CD4-positive, alpha-beta memory T cell (primary cell): ENCODE data around the gene MDH2. TPM values are rescaled to one million over a fixed set of nuclear protein-coding genes. Genes with fewer than 3 reads are reported as not detected.
"Not testable (repeated sequence)": the region's sequence is repeated elsewhere in the genome, so short reads cannot be mapped to it uniquely, and the experiment has no call there.

Experiments used
- CTCF ChIA-PET: fragments of 350-600 bp; sonication (Branson Sonifier 250); formaldehyde crosslinking; loops from one replicate; lab custom pipeline; 2021; ENCODE audit warnings: inconsistent platforms; ENCODE audit not compliant: partially characterized antibody; lab: Charles Lee
- POLR2A ChIA-PET: fragments of 350-600 bp; sonication (Branson Sonifier 250); formaldehyde crosslinking; loops from one replicate; lab custom pipeline; 2021; ENCODE audit not compliant: partially characterized antibody; lab: Charles Lee
- DNase-seq, 5 donors: peaks; one replicate each; pipeline versions ENCODE4 v3.0.0 to v3.0.0-alpha.2; 2020 to 2022; ENCODE audit warnings: mixed read lengths in 1 of 5
- H3K27ac ChIP-seq: one replicate; pipeline ENCODE4 v1.7.0; 2013; ENCODE audit warnings: low read depth, low read length
- H3K27me3 ChIP-seq: 2 replicates; pipeline ENCODE4 v1.7.0; 2013; ENCODE audit warnings: mild to moderate bottlenecking, low read length, moderate library complexity; ENCODE audit not compliant: insufficient read depth
- H3K36me3 ChIP-seq: 2 replicates; pipeline ENCODE4 v1.7.0; 2013; ENCODE audit warnings: mild to moderate bottlenecking, low read length, moderate library complexity; ENCODE audit not compliant: insufficient read depth
- H3K4me1 ChIP-seq: 2 replicates; pipeline ENCODE4 v1.7.0; 2013; ENCODE audit warnings: mild to moderate bottlenecking, low read length, moderate library complexity; ENCODE audit not compliant: insufficient read depth
- H3K4me3 ChIP-seq, 2 donors: one replicate each; pipeline ENCODE4 v1.7.0; 2013; ENCODE audit warnings: low read length in 2 of 2, mild to moderate bottlenecking in 1 of 2
- H3K9me3 ChIP-seq, 2 donors: one replicate each; pipeline ENCODE4 v1.7.0; 2013; ENCODE audit warnings: low read length in 2 of 2, control low read depth in 1 of 2; ENCODE audit not compliant: control insufficient read depth in 1 of 2
- H3K27ac Mint-ChIP-seq, 7 donors: one replicate each; pipeline ENCODE4 v1.8.0; 2020 to 2021; ENCODE audit warnings: mixed read lengths in 7 of 7, mild to moderate bottlenecking in 6 of 7, inconsistent platforms in 3 of 7, moderate library complexity in 3 of 7
- H3K27me3 Mint-ChIP-seq, 2 donors: one replicate each; pipeline ENCODE4 v1.8.0; 2020 to 2021; ENCODE audit warnings: mixed read lengths in 2 of 2
- H3K36me3 Mint-ChIP-seq, 2 donors: one replicate each; pipeline ENCODE4 v1.8.0; 2020 to 2021; ENCODE audit warnings: mixed read lengths in 2 of 2, inconsistent platforms in 1 of 2, mild to moderate bottlenecking in 1 of 2
- H3K4me1 Mint-ChIP-seq, 4 donors: one replicate each; pipeline ENCODE4 v1.8.0; 2020 to 2021; ENCODE audit warnings: mixed read lengths in 4 of 4, mild to moderate bottlenecking in 1 of 4
- H3K4me3 Mint-ChIP-seq, 8 donors: one replicate each; pipeline ENCODE4 v1.8.0; 2020 to 2021; ENCODE audit warnings: mixed read lengths in 8 of 8, mild to moderate bottlenecking in 7 of 8, moderate library complexity in 6 of 8, inconsistent platforms in 3 of 8
- H3K9me3 Mint-ChIP-seq, 8 donors: one replicate each; pipeline ENCODE4 v1.8.0; 2020 to 2021; ENCODE audit warnings: mixed read lengths in 8 of 8, mild to moderate bottlenecking in 5 of 8, inconsistent platforms in 3 of 8, moderate library complexity in 1 of 8
- intact Hi-C: fragments of 100-400 bp; cut with micrococcal nuclease; formaldehyde crosslinking; loops from one replicate; pipeline ENCODE4 v1.15.1; 2023
- polyA plus RNA-seq, 2 donors: library from polyadenylated mRNA; unstranded; fragments of 300-500 nt; fragmentation: Illumina TruSeq; gene quantifications; one replicate each; pipeline ENCODE4 v1.2.3, GENCODE V29; 2021
- total RNA-seq, 2 experiments: library from RNA; stranded (reverse); gene quantifications; one replicate each; pipeline ENCODE4 v1.2.3, GENCODE V29; 2021

Gene MDH2
- total and polyA plus RNA-seq, 4 experiments from 2014 or later = 79.8 to 159 (median 118) TPM

- Mint-ChIP-seq H3K27me3 (peaks cover 0 to 2% of the 10 kb centered on the region in 2 donors), H3K4me3 (no peak overlapping the region), H3K36me3 (no peaks in the 10 kb centered on the region), H3K9me3 (no peaks in the 10 kb centered on the region), H3K27ac (no peak overlapping the region), H3K4me1 (no peaks in the 10 kb centered on the region)
- Histone ChIP-seq H3K4me1 (no peaks in the 10 kb centered on the region), H3K4me3 (no peak overlapping the region), H3K36me3 (no peaks in the 10 kb centered on the region), H3K9me3 (no peaks in the 10 kb centered on the region), H3K27me3 (no peaks in the 10 kb centered on the region), H3K27ac (no peak overlapping the region)
- CTCF ChIA-PET = no interaction called here
- no peak for DNase-seq
- intact Hi-C loops = no loop called here
- POLR2A ChIA-PET = no interaction called here
Measured at GRCh38 chr7:76108540-76109233, 60.8 kb downstream of the MDH2 start.

GRCh38 chr7:76113042-76113630 is 65.2 kb downstream of the MDH2 start:
- H3K4me1 Mint-ChIP-seq, H3K27me3 ChIP-seq, H3K4me1 ChIP-seq, H3K9me3 ChIP-seq, H3K4me3 ChIP-seq, H3K27me3 Mint-ChIP-seq, POLR2A ChIA-PET, CTCF ChIA-PET, H3K36me3 ChIP-seq, DNase-seq, intact Hi-C loops, H3K4me3 Mint-ChIP-seq, H3K27ac Mint-ChIP-seq, H3K27ac ChIP-seq, H3K36me3 Mint-ChIP-seq, H3K9me3 Mint-ChIP-seq: not testable (repeated sequence)

- H3K9me3 ChIP-seq, H3K27me3 Mint-ChIP-seq, POLR2A ChIA-PET, CTCF ChIA-PET, H3K27ac ChIP-seq, H3K4me3 ChIP-seq, H3K36me3 ChIP-seq, H3K36me3 Mint-ChIP-seq, H3K9me3 Mint-ChIP-seq, H3K4me1 Mint-ChIP-seq, H3K4me1 ChIP-seq, DNase-seq, intact Hi-C loops, H3K4me3 Mint-ChIP-seq, H3K27me3 ChIP-seq: not testable (repeated sequence)
- H3K27ac Mint-ChIP-seq = peak overlapping the region in 1 of 7 donors; percentile 83
Measured at GRCh38 chr7:76114742-76115141, 66.8 kb downstream of the MDH2 start.

Other genes starting within 250 kb of the MDH2 start
- not detected for gene CCL24, start 234.3 kb upstream of the MDH2 start, total RNA-seq
- not detected for gene CCL24, start 234.3 kb upstream of the MDH2 start, polyA plus RNA-seq
- 10 to 100 TPM; 47.1 to 53.2 TPM for gene RHBDD2, start 169.1 kb upstream of the MDH2 start, total RNA-seq
- gene RHBDD2, start 169.1 kb upstream of the MDH2 start, polyA plus RNA-seq = 100 to 1,000 TPM; 108 to 119 TPM
- 10 to 100 TPM; 60.2 to 71.1 TPM for gene POR, start 133.0 kb upstream of the MDH2 start, total RNA-seq
- 10 to 100 TPM; 45.6 to 47.7 TPM for gene POR, start 133.0 kb upstream of the MDH2 start, polyA plus RNA-seq
- 10 to 100 TPM; 27.4 to 31.2 TPM for gene TMEM120A, start 53.5 kb upstream of the MDH2 start, total RNA-seq
- 10 to 100 TPM; 24.1 to 38.1 TPM for gene TMEM120A, start 53.5 kb upstream of the MDH2 start, polyA plus RNA-seq
- gene STYXL1, start 106 bp upstream of the MDH2 start, total RNA-seq = 10 to 100 TPM; 18.9 to 23.9 TPM
- 10 to 100 TPM; 43.5 to 71.0 TPM for gene STYXL1, start 106 bp upstream of the MDH2 start, polyA plus RNA-seq
- gene SRRM3, start 153.8 kb downstream of the MDH2 start, total RNA-seq = not detected
- gene SRRM3, start 153.8 kb downstream of the MDH2 start, polyA plus RNA-seq = not detected